ENCODE results near the gene ATF7.

ATF7 gene

GRCh38 chr12:53476769-53477209 is 149.4 kb downstream of the ATF7 start:
- Histone ChIP-seq H3K9me3 (ENCODE audit: control insufficient read depth, low read length) (no peaks in the 10 kb centered on the region), H3K36me3 (ENCODE audit: control insufficient read depth, insufficient read depth, low read length) (peaks cover 66% of the 10 kb centered on the region), H3K27me3 (ENCODE audit: control insufficient read depth, insufficient read depth, low read length, poor library complexity, severe bottlenecking) (no peaks in the 10 kb centered on the region), H3K4me3 (ENCODE audit: insufficient read depth, low read depth, low read length) (no peak overlapping the region), H3K27ac (ENCODE audit: insufficient read depth, low read depth, low read length, poor library complexity, severe bottlenecking) (no peak overlapping the region), H3K4me1 (ENCODE audit: control insufficient read depth, insufficient read depth, low read length) (peaks cover 18% of the 10 kb centered on the region)
- WGBS, 2 experiments, result 83 to 87% methylated on average over 2 of the region's 2 CpGs

- WGBS, 2 experiments, result 91 to 94% methylated on average over 13 of the region's 13 CpGs
- Histone ChIP-seq H3K27ac (ENCODE audit: insufficient read depth, low read depth, low read length, poor library complexity, severe bottlenecking) (peak overlapping the region; percentile 13), H3K4me3 (ENCODE audit: insufficient read depth, low read depth, low read length) (no peak overlapping the region), H3K36me3 (ENCODE audit: control insufficient read depth, insufficient read depth, low read length) (peaks cover 75% of the 10 kb centered on the region), H3K4me1 (ENCODE audit: control insufficient read depth, insufficient read depth, low read length) (peaks cover 13% of the 10 kb centered on the region), H3K9me3 (ENCODE audit: control insufficient read depth, low read length) (no peaks in the 10 kb centered on the region), H3K27me3 (ENCODE audit: control insufficient read depth, insufficient read depth, low read length, poor library complexity, severe bottlenecking) (no peaks in the 10 kb centered on the region)
These were observed 151.4 kb downstream of the ATF7 start for GRCh38 chr12:53474819-53475218.

DNA sequence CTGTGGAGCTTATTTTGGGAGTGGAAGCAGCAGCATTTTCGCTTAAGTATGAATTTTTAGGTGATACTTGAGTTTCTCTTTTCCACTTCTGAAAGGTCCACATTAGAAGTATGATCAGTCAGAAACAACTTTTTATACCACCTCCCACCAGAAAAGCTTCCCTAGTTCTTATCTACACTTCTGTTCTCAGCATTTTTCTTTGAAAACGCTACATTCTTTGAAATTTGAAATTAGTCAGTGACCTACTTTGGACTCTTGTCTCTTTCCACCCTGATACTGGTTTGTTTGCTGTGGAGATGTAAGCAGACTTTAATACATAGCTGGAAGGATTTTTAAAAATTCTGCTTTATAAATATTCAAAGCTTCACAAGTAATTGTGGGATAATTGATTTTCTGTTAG is 152.1 kb downstream of the ATF7 start:
- Histone ChIP-seq H3K27ac (ENCODE audit: insufficient read depth, low read depth, low read length, poor library complexity, severe bottlenecking) (peak overlapping the region; percentile 36), H3K27me3 (ENCODE audit: control insufficient read depth, insufficient read depth, low read length, poor library complexity, severe bottlenecking) (no peaks in the 10 kb centered on the region), H3K4me3 (ENCODE audit: insufficient read depth, low read depth, low read length) (no peak overlapping the region), H3K9me3 (ENCODE audit: control insufficient read depth, low read length) (no peaks in the 10 kb centered on the region), H3K4me1 (ENCODE audit: control insufficient read depth, insufficient read depth, low read length) (peaks cover 10% of the 10 kb centered on the region), H3K36me3 (ENCODE audit: control insufficient read depth, insufficient read depth, low read length) (peaks cover 80% of the 10 kb centered on the region)
- 96 to 100% methylated on average over 2 of the region's 2 CpGs for WGBS, 2 experiments

- H3K27ac ChIP-seq (ENCODE audit: insufficient read depth, low read depth, low read length, poor library complexity, severe bottlenecking), result no peak overlapping the region
- H3K4me1 ChIP-seq (ENCODE audit: control insufficient read depth, insufficient read depth, low read length), result peaks cover 10% of the 10 kb centered on the region
These were observed 154.1 kb downstream of the ATF7 start for GRCh38 chr12:53472056-53472582.

GRCh38 chr12:53468282-53468681 is 157.9 kb downstream of the ATF7 start:
- H3K27me3 ChIP-seq (ENCODE audit: control insufficient read depth, insufficient read depth, low read length, poor library complexity, severe bottlenecking), result no peaks in the 10 kb centered on the region
- 96 to 100% methylated on average over 1 of the region's 1 CpG for WGBS, 2 experiments
- H3K9me3 ChIP-seq (ENCODE audit: control insufficient read depth, low read length), result no peaks in the 10 kb centered on the region
- no peak overlapping the region for H3K4me3 ChIP-seq (ENCODE audit: insufficient read depth, low read depth, low read length)
- H3K27ac ChIP-seq (ENCODE audit: insufficient read depth, low read depth, low read length, poor library complexity, severe bottlenecking), result no peak overlapping the region
- H3K36me3 ChIP-seq (ENCODE audit: control insufficient read depth, insufficient read depth, low read length), result peaks cover 88% of the 10 kb centered on the region
- H3K4me1 ChIP-seq (ENCODE audit: control insufficient read depth, insufficient read depth, low read length), result peaks cover 5% of the 10 kb centered on the region

More at GRCh38 chr12:53472056-53472582, 154.1 kb downstream of the ATF7 start:
- no peaks in the 10 kb centered on the region for H3K27me3 ChIP-seq (ENCODE audit: control insufficient read depth, insufficient read depth, low read length, poor library complexity, severe bottlenecking)
- peaks cover 89% of the 10 kb centered on the region for H3K36me3 ChIP-seq (ENCODE audit: control insufficient read depth, insufficient read depth, low read length)
- H3K9me3 ChIP-seq (ENCODE audit: control insufficient read depth, low read length), result no peaks in the 10 kb centered on the region
- 100% methylated on average over 1 of the region's 1 CpG; no CpG with 5 or more reads in 1 of the 2 experiments for WGBS, 2 experiments
- H3K4me3 ChIP-seq (ENCODE audit: insufficient read depth, low read depth, low read length), result no peak overlapping the region

DNA sequence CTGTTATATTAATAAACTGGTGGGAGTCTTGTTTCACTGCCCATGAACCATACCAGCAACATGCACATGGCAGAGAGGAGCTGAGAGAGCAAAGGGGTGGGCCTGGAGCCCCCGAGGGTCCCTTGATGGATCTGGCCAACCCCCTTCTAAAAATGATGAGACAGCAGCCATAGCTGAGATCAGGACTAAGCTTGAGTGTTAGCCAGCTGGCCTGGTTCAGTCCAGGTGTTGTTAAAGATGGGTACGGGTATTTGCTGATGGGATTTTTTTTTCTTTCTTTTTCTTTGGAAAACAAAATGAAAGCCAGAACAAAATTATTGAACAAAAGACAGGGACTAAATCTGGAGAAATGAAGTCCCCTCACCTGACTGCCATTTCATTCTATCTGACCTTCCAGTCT is 158.3 kb downstream of the ATF7 start:
- no peaks in the 10 kb centered on the region for H3K27me3 ChIP-seq (ENCODE audit: control insufficient read depth, insufficient read depth, low read length, poor library complexity, severe bottlenecking)
- 83 to 98% methylated on average over 2 of the region's 2 CpGs for WGBS, 2 experiments
- no peaks in the 10 kb centered on the region for H3K9me3 ChIP-seq (ENCODE audit: control insufficient read depth, low read length)
- H3K4me1 ChIP-seq (ENCODE audit: control insufficient read depth, insufficient read depth, low read length), result peaks cover 5% of the 10 kb centered on the region
- H3K36me3 ChIP-seq (ENCODE audit: control insufficient read depth, insufficient read depth, low read length), result peaks cover 90% of the 10 kb centered on the region
- no peak overlapping the region for H3K27ac ChIP-seq (ENCODE audit: insufficient read depth, low read depth, low read length, poor library complexity, severe bottlenecking)
- no peak overlapping the region for H3K4me3 ChIP-seq (ENCODE audit: insufficient read depth, low read depth, low read length)

DNA sequence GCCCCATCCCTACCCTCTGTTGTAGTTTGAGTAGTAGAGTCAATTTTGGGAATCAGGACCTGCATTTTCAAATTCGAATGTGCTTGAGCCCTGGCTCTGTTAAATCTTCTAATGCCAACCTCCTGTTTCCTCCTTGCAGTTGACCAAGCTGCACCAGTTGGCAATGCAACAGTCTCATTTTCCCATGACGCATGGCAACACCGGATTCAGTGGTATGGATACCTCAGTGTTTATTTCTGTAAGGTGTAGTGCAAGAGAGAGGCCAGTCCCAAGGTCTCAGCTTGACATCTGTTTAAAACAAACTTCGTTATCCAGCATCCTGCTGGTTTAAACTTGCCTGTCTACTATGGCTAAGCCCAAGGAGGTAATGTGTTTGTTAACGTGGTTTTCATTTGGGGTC is 159.1 kb downstream of the ATF7 start:
- Histone ChIP-seq H3K36me3 (ENCODE audit: control insufficient read depth, insufficient read depth, low read length) (peaks cover 90% of the 10 kb centered on the region), H3K27ac (ENCODE audit: insufficient read depth, low read depth, low read length, poor library complexity, severe bottlenecking) (no peak overlapping the region), H3K4me1 (ENCODE audit: control insufficient read depth, insufficient read depth, low read length) (peaks cover 8% of the 10 kb centered on the region), H3K27me3 (ENCODE audit: control insufficient read depth, insufficient read depth, low read length, poor library complexity, severe bottlenecking) (no peaks in the 10 kb centered on the region), H3K4me3 (ENCODE audit: insufficient read depth, low read depth, low read length) (no peak overlapping the region), H3K9me3 (ENCODE audit: control insufficient read depth, low read length) (no peaks in the 10 kb centered on the region)
- 94 to 97% methylated on average over 5 of the region's 5 CpGs for WGBS, 2 experiments

GRCh38 chr12:53466640-53467039 is 159.5 kb downstream of the ATF7 start:
- WGBS, 2 experiments, result 95% methylated on average over 4 of the region's 4 CpGs
- no peak overlapping the region for H3K27ac ChIP-seq (ENCODE audit: insufficient read depth, low read depth, low read length, poor library complexity, severe bottlenecking)
- no peaks in the 10 kb centered on the region for H3K9me3 ChIP-seq (ENCODE audit: control insufficient read depth, low read length)
- peaks cover 10% of the 10 kb centered on the region for H3K4me1 ChIP-seq (ENCODE audit: control insufficient read depth, insufficient read depth, low read length)
- no peaks in the 10 kb centered on the region for H3K27me3 ChIP-seq (ENCODE audit: control insufficient read depth, insufficient read depth, low read length, poor library complexity, severe bottlenecking)
- peaks cover 88% of the 10 kb centered on the region for H3K36me3 ChIP-seq (ENCODE audit: control insufficient read depth, insufficient read depth, low read length)
- H3K4me3 ChIP-seq (ENCODE audit: insufficient read depth, low read depth, low read length), result no peak overlapping the region

DNA sequence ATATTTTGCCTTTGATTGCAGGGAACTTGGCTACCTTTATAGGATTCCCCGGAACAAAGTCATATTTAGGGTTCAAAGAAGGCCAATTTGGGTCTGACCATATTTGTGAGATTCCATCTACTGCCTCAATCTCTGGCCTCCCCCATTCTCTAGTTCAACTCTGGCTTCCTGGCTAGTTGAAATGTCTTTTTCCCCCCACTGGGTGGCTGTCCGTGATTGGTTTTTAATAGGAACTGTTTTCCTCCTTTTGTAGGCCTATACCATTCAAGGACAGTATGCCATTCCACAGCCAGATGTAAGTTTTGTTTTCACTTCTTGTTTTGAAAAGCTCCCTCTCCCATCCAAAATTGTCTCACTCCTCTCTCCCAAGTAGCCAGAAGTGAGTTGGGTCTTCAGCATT is 160.5 kb downstream of the ATF7 start:
- Histone ChIP-seq H3K27ac (ENCODE audit: insufficient read depth, low read depth, low read length, poor library complexity, severe bottlenecking) (no peak overlapping the region), H3K4me3 (ENCODE audit: insufficient read depth, low read depth, low read length) (no peak overlapping the region), H3K9me3 (ENCODE audit: control insufficient read depth, low read length) (no peaks in the 10 kb centered on the region), H3K36me3 (ENCODE audit: control insufficient read depth, insufficient read depth, low read length) (peaks cover 92% of the 10 kb centered on the region), H3K27me3 (ENCODE audit: control insufficient read depth, insufficient read depth, low read length, poor library complexity, severe bottlenecking) (no peaks in the 10 kb centered on the region), H3K4me1 (ENCODE audit: control insufficient read depth, insufficient read depth, low read length) (peaks cover 18% of the 10 kb centered on the region)
- 91 to 100% methylated on average over 2 of the region's 2 CpGs for WGBS, 2 experiments

GRCh38 chr12:53464685-53465418 is 161.3 kb downstream of the ATF7 start:
- no peak overlapping the region for H3K4me3 ChIP-seq (ENCODE audit: insufficient read depth, low read depth, low read length)
- H3K4me1 ChIP-seq (ENCODE audit: control insufficient read depth, insufficient read depth, low read length), result peaks cover 19% of the 10 kb centered on the region
- peaks cover 94% of the 10 kb centered on the region for H3K36me3 ChIP-seq (ENCODE audit: control insufficient read depth, insufficient read depth, low read length)
- no peak overlapping the region for H3K27ac ChIP-seq (ENCODE audit: insufficient read depth, low read depth, low read length, poor library complexity, severe bottlenecking)
- H3K9me3 ChIP-seq (ENCODE audit: control insufficient read depth, low read length), result no peaks in the 10 kb centered on the region
- 92 to 93% methylated on average over 11 of the region's 11 CpGs for WGBS, 2 experiments
- no peaks in the 10 kb centered on the region for H3K27me3 ChIP-seq (ENCODE audit: control insufficient read depth, insufficient read depth, low read length, poor library complexity, severe bottlenecking)
